Activated CD4-positive, alpha-beta T cell treated with anti-CD3 and anti-CD28 coated beads, Interleukin-2, amount 50 U/mL, for 1 hour (primary cell): ENCODE measurements around the gene KLHL17.
"Not testable (repeated sequence)": the region's sequence is repeated elsewhere in the genome, so short reads cannot be mapped to it uniquely, and the experiment has no call there.

Experiments
- DNase-seq: peaks from one replicate; pipeline ENCODE4 v3.0.0-alpha.2; 2020

Gene KLHL17

DNA sequence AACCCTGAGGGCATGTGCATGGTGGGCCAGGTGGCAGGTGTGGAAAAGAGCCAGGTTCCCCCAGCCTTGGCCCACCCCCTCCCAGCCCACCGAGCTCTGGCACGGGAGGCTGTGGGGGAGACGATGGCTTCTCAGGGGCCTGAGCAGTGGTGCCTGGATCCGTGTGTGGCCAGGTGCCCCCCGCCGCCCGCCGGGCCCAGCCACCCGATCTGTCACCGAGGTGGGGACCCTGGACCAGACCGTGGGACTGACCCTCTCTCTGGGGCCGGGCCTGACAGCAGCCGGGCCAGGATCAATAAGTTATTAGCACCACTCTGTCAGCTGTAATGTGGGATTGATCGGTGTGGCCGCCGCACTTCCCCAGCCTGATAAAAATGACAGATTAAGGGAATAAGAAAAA lies 22.9 kb upstream of the KLHL17 start:
- DNase-seq = no peak

DNA sequence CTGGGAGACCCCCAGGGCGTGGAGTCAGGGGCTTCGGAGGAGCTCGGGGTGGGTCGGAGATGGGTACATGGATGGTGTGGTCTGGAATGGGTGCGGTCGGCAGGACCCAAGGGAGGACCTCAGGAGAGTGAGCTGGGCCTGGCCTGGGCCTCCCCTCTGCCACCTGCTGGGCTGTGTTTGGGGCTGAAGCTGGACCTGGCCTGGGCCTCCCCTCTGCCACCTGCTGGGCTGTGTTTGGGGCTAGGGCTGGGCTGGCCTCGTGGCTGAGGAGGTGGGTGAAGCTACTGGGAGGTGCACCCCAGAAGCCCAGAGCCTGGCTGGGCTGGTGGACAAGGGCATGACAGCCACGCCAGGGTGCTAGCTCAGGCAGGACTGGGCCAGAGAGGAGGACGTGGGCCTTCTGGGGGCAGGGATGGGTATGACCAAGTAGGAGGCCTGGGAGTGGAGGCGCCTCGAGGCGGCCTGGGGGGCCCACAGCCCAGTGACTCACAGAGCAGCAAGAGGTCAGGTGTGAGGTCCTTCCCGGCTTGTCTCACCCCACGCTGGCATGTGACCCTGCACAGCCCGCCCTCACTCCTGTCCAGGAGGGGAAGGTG lies 22.2 kb upstream of the KLHL17 start:
- DNase-seq = no peak

DNA sequence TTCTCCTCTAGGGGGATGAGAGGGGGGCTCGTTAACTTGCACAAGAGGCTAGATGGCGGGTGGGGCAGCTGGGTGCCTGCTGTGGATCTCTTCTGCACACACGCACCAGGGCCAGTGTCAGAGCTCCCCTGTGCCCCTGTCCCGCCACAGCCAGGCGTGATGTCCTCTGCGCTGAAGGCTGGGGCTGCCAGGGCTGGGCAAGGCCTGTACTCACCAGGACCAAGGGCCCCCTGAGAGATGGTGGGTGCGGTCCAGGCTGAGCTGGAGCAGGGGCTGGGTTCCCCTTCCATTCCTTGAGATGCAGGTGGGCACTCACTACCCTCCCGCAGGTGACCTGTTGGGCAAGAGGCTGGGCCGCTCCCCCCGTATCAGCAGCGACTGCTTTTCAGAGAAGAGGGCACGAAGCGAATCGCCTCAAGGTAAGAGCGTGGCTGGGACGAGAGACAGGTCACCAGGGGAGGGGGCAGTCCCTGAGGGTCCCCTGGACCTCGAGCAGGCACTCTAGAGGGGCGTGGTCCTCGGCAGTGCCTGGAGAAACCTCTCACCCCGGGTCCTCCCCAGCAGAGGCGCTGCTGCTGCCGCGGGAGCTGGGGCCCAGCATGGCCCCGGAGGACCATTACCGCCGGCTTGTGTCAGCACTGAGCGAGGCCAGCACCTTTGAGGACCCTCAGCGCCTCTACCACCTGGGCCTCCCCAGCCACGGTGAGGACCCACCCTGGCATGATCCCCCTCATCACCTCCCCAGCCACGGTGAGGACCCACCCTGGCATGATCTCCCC lies 21.5 kb upstream of the KLHL17 start:
- DNase-seq = no peak

DNA sequence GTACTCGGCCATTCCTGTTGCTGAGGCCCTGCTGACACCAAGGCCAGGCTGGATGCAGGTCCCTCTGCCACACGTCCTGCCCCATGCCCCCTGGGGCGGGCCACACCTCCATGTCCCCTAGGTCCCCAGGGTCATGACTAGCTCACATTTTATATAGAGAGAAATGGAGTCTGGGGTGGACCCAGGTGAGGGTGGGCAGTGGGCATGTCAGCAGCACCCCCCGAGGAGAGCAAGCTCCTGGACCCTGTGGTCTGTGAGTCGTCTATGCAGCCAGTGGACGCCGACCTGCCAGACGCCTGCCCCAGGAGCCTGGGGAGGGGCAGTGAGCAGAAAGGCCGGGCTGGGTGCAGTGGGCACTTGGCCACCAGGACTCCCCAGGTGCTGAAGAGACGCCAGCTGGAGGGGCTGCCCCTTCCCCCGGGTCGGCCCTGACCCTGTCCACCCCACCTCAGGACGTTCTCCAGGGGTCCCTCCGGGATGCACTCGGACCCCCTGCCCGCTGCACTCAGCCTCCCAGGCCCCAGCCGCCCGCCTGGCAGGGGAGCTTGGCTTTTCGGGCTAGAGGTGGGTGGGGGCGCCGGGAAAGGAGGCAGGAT lies 20.8 kb upstream of the KLHL17 start:
- DNase-seq = no peak

DNA sequence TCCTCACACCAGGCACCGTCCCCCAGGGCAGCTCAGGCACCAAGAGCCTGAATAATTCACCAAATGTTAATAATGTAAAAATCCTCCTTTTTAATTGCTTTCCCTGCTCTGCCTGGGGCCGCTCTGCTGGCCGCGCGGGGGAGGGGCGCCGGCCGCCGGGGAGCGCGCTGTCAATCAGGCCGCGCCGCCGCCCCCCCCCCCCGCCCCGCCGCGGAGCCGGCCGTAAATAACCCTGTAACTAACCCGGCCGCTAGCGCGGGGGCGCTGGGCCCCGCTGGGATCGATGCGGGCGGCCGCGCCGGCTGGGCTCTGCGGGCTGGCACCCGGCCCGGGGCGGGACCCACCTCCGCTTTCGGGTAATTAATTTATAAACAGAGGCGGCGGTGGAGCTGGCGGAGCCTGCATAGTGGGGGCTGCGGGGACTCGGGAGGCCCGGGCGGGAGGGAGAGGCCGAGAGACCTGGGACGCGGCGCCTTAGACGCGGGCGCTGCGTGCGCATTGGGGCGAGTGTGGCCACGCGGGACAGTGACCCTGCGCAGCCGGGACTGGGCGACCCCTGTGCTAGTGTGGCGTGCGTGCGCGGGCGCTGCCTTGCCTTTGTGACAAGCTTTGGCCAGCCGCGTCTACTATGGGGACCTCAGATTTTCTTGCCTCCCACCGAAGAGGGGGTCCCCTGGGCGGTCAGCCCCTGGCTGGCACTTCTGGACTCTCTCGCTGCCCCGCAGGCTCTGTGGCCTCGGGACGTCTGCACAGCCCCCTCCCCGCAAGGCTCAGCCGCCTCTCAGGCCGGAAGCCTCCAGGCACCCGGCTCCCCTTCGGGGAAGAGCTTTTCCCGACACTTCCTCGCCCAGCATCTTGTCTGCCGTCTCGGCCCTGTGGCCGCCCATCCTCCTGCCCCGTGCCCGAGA lies 20.0 kb upstream of the KLHL17 start:
- no peak for DNase-seq

DNA sequence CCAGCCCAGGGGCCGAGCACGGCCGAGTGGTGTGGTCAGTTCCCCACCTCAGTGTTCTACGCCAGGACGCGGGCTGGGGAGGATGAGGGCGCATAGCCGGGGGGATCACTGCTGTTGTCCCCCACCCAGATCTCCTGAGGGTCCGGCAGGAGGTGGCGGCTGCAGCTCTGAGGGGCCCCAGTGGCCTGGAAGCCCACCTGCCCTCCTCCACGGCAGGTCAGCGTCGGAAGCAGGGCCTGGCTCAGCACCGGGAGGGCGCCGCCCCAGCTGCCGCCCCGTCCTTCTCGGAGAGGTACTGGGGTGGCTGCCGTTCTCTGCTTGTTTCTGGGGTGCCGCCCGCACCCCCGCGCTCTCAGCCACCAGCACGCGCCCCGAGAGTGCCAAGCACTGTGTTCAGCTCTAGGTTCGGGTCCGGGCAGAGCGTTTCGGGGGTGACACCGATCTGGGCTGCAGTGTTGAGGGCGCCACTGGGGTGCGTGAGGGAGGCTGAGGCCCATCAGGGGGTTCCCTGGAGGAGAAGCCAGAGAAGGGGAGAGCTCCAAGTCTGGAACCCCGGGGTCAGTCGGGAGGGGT lies 19.3 kb upstream of the KLHL17 start:
- DNase-seq = no peak

DNA sequence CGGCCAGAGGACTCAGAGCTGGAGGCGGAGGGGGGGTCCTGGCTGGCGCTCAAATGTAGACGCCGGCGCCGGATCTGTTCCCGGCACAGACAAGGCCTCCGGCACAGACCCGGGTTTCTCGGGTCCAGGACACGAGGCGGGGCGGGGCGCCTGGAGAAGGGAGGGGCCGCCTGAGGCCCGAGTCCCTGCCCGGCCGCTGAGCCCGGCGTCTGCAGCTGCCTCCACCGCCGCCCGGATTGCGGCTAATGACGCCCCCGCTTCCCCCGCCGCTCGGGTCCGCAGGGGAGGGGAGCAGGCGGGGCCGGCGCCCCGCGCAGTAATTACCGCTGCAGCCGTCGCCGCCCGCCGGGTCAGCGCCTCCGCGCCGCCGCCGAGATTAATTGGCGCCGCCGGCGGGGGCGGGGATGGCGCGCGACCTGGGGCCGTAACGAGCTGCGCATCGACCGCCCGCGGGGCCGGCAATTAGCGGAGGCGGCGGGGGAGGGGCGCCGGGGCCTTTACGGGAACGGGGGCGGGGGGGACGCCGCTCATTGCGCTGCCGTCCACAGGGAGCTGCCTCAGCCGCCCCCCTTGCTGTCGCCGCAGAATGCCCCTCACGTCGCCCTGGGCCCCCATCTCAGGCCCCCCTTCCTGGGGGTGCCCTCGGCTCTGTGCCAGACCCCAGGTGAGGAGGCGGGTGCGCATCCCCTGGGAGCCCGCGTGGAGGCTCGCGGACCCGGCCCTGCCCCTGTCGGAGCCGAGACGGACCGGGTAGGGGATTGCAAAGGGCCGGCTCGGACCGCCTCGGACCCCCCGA lies 18.6 kb upstream of the KLHL17 start:
- DNase-seq = no peak

DNA sequence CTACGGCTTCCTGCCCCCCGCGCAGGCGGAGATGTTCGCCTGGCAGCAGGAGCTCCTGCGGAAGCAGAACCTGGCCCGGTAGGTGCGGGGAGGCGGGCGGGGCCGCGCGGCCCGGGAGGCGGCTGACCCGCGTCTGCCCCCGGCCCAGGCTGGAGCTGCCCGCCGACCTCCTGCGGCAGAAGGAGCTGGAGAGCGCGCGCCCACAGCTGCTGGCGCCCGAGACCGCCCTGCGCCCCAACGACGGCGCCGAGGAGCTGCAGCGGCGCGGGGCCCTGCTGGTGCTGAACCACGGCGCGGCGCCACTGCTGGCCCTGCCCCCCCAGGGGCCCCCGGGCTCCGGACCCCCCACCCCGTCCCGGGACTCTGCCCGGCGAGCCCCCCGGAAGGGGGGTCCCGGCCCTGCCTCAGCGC lies 18.0 kb upstream of the KLHL17 start:
- no peak for DNase-seq

DNA sequence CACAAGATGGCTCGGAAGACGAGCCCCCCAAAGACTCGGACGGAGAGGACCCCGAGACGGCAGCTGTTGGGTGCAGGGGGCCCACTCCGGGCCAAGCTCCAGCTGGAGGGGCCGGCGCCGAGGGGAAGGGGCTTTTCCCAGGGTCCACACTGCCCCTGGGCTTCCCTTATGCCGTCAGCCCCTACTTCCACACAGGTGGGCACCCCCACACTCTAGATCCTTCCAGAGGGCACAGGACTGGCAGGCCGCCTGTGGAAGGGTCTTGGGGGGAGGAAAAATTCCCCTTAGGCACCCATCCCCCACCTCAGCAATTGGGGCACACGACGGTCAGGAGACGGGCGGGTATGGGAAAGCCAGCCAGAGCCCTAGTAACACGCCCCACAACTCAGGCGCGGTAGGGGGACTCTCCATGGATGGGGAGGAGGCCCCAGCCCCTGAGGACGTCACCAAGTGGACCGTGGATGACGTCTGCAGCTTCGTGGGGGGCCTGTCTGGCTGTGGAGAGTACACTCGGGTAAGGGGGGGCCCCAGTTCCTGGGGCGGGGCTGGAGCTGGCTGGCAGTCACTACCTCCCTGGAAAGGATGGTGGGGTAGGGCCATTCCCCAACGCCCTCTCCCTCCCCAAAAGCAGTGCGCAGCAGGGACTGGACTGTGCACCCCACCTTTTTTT lies 17.4 kb upstream of the KLHL17 start:
- DNase-seq = no peak

DNA sequence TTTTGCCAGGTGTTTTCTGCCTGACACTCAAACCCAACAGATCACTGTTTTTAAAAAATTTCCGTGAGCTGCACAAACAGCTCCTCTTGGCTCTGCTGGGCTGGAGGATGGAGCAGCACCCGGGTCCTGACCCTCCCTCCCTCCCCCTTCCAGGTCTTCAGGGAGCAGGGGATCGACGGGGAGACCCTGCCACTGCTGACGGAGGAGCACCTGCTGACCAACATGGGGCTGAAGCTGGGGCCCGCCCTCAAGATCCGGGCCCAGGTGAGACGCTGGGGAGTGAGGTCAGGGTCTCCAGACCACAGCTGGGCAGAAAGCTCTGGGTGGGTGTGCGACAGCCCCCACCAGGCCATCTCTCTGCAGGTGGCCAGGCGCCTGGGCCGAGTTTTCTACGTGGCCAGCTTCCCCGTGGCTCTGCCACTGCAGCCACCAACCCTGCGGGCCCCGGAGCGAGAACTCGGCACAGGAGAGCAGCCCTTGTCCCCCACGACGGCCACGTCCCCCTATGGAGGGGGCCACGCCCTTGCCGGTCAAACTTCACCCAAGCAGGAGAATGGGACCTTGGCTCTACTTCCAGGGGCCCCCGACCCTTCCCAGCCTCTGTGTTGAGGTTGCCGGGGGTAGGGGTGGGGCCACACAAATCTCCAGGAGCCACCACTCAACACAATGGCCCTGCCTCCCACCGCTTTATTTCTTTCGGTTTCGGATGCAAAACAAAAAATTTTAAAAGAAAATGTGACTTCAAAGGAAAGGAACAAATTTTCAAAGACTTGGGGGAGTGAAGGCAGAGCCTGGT lies 16.6 kb upstream of the KLHL17 start:
- no peak for DNase-seq

DNA sequence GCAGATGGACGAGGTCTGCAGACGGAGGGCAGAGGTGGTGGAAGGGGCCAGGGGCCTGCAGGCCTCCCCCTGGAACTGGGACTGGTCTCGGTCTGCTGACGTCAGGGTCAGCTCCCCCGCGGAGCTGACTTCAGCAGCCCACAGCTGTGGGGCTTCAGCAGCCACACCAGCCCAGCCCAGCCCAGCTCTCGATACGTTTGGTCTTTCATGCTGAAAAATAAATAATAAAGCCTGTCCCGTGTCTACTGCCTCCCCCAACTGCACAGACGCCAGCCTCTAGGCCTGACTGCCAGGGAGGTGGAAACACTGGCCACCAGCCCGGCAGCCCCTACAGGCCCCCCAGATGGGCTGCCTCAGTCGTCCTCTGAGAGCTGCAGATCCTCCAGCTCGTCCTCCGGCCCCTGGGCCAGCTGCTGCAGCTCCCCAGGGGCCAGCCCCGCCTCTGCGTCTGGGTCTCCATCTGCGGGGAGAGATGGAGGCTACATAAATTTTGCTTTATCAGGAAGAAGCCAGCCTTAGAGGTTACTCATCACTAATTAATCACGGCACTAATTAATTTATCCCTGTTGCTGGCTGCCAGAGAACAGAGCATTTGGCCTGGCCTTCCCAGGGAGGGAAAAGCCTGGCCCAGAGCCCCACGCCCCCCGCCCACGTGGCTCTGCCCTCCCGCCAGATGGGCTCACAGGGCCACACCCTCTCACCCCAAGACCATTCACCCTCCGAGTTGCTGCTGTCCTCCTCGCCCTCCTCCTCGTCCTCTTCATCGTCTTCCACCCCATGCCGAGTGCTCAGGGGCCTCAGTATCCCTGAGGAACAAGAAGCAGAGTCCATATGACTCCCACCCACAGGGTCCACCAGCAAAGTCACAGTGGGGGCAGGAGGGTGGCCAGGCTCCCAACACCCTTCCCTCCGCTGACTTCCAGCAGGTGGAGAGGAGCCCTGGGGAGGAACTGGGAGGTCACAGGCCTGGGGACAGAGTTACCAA lies 15.8 kb upstream of the KLHL17 start:
- DNase-seq = no peak

DNA sequence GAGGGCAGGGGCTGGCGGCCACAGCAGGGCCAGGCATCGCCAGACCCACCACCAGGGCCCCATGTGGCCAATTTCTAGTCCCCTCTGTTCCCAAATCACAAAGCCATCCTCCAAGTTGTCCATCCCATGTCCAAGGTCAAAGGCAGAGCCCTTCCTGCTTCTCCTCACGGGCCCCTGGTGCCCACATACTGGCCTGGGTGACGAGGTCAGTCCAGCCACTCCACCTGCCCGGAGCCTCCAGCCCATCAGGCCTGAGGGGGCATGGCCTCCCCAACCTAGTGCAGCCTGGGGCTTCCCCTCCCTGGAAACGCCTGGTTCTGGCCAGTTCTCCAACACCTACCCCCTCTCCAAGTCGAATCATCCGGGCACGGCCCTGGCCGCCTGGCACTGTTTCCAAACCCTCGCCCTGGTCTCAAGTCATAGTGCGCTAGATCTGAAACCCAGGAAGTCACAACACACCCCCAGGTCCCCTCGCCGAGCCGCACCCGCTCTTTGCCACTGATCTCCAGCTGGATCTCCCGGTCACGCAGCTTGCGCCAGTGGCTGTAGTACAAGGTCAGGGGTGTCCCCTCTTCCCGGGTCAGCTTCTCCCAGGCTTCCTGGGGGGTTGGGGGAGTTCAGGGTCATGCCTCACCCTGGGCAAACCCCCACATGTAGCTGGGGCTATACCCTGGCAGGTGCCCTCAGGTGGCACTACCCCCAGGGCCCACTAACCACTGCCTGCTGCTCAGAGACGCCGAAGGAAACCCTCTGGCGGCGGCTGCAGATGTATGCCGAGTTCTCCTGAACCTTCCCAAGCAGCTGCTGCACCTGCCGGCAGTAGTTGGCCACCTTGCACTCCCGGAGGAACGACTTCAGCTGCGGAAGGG lies 14.5 kb upstream of the KLHL17 start:
- no peak for DNase-seq

DNA sequence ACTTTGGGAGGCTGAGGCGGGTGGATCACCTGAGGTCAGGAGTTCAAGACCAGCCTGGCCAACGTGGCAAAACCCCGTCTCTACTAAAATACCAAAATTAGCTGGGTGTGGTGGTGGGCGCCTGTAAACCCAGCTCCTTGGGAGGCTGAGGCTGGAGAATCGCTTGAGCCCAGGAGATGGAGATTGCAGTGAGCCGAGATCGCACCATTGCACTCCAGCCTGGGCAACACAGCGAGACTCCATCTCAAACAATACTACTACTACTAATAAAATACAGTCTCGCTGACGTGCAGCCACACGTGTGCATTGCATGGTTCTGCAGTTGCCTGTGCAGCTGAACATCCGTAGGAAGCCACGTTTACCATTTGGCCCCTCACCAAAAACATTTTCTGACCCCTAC lies 13.6 kb upstream of the KLHL17 start:
- not testable (repeated sequence) for DNase-seq

DNA sequence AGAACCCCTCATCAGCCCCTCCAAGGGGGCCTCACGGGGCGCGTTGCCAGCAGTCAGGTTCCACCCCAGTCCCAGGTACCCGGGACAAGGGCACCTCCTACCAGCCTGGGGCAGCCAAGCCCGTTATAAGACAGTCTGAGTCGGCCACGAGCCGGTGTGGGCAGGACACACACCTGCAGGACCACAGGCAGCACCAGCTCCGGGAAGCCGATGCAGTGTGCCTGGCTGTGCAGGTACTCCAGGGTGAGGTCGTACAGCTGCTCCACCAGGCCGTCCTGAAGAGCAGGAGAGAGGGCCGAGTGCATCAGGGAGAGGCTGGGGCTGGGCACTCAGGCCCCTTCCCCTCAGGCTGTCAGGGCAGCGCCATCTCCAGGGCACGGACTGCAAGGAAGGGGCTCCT lies 12.4 kb upstream of the KLHL17 start:
- no peak for DNase-seq

DNA sequence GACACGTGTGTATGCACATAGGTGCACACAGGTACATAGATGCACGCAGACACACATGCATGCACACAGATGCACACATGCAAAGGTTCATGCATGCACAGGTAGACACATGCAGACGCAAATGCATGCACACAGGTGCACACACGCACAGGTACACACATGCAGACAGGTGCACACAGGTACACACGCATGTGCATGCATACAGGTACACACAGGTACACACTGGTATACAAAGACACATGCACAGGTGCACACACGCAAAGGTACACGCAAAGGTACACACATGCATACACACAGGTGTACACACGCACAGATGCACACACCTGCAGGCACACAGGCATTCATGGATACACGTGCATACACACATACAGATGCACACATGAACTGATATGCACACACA lies 10.1 kb upstream of the KLHL17 start:
- no peak for DNase-seq

DNA sequence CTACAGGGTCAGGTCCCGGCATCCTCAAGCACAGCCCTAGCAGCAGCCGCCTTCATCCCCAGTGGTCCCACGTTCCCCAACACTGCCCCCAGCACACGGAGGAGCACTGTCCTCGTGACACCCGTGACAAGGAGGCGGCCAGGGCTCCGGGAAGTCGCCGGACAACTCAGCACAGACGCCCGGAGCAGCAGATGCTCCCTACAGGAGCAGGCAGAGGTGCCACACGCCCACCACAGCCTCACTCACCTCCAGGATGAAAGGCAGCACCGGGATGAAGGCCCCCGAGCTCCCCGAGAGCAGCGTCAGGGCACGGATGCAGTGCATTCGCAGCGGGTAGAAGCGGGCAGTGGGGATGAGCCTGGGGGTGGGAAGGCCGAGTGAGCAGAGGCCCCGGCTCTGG lies 9.5 kb upstream of the KLHL17 start:
- no peak for DNase-seq

DNA sequence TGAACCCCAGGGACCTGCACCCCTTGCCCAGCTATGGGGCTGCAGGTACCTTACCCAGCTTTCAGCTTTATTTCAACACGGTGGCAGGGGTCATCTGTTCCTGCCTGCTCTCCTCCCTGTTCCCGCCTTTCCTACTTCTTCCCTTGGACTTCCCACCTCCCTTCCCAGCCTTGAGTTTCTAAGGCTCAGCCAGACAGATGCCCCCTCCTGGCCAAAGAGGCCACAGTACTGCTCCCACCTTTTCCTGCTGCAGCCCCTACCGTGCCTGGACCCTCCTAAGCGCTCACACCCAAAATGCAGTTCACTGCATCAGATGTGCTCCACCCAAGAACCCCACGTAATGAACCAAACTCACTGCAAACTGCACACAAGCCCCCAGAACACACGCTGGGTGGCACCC lies 9.0 kb upstream of the KLHL17 start:
- DNase-seq = no peak

DNA sequence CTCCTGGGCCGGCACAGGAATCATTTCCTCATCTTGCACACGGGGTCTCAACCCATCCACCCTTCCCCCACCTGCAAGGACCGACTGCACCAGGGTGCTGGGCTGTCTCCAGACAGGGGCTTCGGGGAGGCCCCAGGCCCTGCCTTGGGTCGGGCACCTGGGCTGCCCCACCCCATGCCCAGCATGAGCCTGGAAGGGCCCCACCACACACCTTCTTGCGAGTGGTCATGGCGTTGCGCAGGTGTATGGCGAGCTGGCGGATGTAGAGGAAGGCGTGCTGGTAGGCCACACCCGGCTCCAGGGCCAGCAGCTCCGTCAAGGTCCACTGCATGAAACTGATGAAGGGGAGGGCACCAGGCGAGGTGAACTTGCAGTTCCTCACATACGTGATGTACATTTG lies 8.2 kb upstream of the KLHL17 start:
- no peak for DNase-seq
